GM18519 (cell line): ENCODE results near the gene HOXA3.

Experiments used
- ATAC-seq: cut with Tn5 transposase; IDR thresholded peaks from one replicate; pipeline ENCODE4 v1.9.1; 2021; ENCODE audit warnings: mild to moderate bottlenecking, moderate library complexity; ENCODE audit not compliant: unreplicated experiment, low FRiP score

The HOXA3 gene

DNA sequence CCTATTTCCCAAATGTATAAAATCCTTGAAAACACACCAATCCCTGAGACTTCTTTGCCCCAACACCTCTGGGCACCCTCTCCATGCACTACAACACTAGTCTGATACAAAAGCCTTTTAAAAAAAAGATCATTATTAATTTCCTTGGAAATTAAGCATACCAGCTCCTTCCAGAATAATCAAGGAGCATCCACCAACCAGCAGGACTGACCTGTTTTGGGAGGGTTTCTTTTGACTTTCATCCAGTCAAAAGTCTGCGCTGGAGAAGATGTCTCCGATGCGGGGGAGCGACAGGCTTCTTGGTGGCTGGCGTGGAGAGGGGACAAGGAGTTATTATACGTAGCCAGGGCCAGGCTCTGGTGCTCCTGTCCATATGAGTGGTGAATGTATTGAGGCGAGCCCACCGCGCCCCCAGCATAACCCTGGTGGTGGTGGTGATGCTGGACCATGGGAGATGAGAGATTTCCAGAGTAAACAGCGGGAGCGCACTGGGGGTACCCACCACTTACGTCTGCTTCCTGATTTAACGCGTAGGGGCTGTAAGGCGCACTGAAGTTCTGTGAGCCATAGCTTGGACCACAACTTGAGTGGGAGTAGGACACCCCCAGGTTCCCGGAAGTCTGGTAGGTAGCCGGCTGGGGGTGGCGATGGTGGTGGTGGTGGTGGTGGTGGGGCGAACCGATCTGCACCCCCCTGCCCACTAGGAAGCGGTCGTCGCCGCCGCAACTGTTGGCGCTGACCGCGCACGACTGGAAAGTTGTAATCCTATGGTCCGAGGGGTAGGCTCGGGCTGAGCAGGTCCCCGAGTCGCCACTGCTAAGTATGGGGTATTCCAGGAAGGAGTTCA is 57.1 kb downstream of the HOXA3 start:
- ATAC-seq, result no peak

GRCh38 chr7:27094304-27095049 is 57.9 kb downstream of the HOXA3 start:
- ATAC-seq, result no peak

DNA sequence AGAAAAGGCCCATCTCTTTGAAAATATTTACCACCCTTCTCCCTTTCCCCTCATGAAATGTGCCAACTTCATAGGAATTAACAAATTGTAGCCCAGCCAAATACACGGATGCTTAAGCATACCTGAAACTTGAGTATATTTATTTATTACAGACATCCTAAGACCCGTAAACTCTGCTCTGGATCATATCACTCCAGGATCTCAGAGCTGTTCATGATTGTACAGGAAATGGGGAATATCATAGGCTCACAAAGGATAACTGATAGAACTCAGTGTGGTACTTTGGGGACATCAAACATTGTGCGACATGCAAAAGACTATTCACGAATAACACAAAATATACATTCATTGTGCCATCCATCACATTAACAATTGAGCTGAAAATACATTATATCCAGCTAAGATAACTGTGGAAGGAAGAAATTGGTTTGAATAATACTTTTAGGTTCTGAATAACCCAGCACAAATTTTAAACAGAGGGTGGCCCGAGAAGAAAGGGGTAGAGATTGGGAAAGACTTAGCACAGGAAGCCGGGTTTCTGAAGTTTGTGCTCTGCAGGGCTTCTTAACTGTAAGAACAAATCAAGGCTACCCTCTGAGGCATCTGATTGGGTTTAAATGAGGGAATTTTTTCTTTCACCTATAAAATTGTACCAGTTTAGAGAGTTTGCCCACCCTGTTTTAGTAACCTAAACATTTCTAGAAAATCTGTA is 59.0 kb downstream of the HOXA3 start:
- no peak for ATAC-seq

DNA sequence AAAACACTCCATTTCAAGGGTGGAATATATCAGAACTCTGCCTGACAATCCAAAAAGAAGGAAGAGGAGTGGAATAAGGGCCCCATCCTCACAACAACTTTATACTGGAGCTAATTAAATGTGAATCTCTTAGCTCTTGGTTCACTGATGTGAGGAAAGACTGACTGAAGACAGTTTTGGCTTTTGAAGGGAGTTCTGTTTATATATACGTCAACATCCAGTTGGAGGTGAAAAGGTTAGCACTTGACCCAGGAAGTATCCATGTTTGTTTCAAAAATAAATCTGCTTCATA is 59.6 kb downstream of the HOXA3 start:
- no peak for ATAC-seq

GRCh38 chr7:27091941-27092818 is 60.2 kb downstream of the HOXA3 start:
- no peak for ATAC-seq

DNA sequence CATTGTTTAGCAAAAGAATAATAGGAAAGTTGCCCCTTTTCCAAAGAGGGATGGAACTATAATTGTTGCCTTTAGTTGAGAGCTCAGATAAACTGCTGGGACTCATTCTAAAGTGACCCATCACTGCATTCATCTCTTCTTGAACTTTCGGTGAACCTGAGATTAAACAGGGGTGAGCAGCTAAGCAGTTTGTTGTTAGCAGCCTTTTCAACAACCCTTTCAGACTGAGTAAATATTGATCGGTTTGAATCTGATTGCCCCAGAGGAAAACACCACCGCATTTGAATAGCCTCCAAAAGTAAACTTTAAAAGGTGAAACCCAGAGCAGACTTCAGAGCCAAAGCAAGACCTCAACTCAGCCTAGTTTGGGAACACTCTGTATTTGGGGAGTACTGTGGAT is 61.3 kb downstream of the HOXA3 start:
- ATAC-seq, result no peak

DNA sequence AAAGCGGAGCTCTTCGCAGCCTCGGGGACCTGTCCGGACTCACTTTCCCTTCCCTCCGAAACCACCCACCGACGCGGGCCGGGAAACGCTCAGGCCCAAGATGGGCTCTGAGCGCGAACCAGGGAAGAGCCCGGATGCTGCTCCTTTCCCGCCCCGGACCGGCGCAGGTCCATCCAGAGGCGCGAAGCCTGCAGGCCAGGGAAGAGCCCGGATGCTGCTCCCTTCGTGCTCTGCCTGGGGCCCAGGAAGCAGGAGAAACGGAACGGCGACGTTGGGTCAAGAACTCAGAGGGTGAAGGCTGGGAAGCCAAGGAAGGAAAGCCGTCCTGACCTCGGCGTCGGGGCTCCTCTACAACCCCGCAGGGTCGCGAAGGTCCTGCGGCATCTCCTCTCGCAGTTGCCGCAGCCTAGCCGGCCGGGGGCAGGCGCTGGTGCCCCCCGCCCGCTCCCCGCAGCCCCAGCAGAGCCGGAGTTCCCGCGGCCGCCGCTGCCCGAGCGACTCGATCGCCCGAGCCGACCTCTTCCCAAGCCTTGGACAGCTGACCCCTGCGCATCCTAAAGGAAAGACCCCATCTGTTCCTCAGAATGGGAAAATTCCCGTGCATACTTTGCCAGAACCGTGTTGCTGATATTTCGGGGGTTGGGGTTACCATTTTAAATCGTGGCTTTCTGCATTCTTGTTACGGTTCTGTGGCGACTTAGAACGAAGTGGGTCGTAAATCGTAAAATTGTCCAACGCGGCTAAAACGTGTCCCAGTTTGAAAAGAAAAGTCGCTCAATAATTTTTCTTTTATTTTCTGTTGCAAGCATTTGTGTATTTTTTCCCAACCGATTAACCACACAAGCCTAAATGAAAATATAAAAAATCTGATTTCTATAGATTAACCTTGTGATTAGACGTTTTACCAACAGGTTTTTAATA is 64.1 kb downstream of the HOXA3 start:
- no peak for ATAC-seq

- no peak for ATAC-seq
Observed at GRCh38 chr7:27083646-27084045, 68.7 kb downstream of the HOXA3 start.

- no peak for ATAC-seq
Observed at GRCh38 chr7:27082171-27082570, 70.2 kb downstream of the HOXA3 start.

GRCh38 chr7:27080844-27081436 is 71.4 kb downstream of the HOXA3 start:
- no peak for ATAC-seq

- no peak for ATAC-seq
Observed at GRCh38 chr7:27079234-27079975, 73.0 kb downstream of the HOXA3 start.

DNA sequence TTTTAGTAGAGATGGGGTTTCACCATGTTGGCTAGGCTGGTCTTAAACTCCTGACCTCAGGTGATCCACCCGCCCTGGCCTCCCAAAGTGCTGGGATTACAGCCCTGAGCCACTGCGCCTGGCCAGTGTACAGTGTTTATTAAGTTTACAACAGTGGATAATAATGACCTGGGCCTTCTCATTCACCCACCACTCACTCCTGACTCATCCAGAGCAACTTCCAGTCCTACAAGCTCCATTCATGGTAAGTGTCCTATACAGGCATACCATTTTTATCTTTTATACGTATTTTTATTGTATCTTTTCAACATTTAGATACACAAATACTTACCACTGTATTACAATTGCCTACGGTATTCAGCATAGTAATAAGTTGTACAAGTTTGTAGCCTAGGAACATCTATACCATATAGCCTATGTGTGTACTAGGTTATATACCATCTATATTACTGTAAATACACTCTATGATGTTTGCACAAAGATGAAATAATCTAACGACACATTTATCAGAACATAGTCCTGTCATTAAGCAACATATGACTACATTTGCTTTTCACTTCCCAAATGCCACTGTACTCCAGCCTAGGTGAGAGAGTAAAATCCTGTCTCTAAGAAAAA is 73.7 kb downstream of the HOXA3 start:
- no peak for ATAC-seq

DNA sequence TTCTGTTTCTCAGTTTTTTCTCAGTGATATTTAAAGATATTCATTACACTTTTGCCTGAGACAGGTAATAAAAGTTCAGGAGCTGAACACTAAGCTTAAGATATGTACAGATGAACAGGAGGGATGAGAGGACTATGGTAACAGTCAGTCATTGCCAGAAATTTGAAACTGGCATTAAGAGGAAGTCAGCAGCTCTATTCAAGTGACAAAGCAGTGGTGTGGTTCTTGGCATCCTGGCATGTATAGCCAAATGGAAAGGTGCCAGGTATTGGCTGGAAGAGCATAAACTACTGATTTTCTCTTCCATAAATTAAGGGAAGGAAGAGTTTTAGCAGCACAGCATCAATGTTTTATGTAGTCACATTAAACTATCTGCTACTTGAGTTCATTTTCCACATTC is 79.3 kb downstream of the HOXA3 start:
- no peak for ATAC-seq

DNA sequence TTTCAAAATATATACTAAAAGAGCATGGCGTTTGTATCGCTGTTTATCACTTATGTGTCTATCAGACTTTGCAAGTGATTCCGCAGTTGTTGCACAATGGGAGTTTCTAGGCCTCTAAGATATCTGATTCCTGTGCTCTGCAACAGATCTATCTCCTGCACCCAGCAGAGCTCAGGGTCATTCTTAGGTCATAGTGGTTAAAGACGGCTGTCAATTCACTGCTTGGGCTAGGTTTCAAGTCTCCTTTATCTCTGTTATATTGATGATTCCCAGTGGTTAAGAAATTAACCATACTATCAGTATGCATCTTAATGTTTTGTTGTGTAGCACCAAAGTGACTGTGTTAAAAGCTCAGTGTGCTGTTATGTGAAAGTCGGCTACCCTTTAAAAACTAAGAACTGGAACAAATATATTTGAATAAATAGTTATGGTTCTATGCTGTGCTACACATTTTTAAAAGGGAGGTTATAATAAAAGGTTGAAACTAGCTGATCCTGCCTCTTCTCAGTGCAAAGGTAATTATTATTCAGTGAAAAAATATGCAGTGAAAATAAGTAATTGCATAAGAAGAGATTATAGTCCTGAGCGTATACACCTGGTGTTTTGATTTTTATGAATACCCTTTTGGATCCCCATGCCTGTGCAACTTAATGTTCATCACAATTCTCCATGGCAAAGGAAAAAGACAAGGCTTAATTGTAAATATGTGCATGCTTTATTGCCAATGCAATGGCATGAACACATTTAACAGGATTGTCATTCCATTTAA is 80.6 kb downstream of the HOXA3 start:
- ATAC-seq, result no peak

- ATAC-seq, result no peak
Observed at GRCh38 chr7:27068259-27068658, 84.1 kb downstream of the HOXA3 start.

DNA sequence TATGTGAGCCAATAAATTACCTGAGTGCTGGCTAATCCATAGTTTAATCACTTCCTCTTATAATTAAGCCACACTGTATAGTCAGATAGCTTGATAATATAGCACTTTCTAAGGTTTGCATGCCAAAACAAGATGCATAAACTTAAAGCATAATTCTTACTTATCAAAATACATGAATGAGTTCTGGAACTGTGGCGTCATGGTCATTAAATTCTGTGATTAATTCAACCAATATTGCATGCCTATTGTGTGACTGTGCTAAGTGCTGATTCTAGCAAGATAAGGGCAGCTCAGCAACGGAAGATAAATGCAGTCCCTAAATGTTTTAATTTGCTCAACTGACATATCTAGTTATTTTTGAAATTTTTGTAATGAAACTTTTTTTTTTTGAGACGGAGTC is 86.2 kb downstream of the HOXA3 start:
- no peak for ATAC-seq

DNA sequence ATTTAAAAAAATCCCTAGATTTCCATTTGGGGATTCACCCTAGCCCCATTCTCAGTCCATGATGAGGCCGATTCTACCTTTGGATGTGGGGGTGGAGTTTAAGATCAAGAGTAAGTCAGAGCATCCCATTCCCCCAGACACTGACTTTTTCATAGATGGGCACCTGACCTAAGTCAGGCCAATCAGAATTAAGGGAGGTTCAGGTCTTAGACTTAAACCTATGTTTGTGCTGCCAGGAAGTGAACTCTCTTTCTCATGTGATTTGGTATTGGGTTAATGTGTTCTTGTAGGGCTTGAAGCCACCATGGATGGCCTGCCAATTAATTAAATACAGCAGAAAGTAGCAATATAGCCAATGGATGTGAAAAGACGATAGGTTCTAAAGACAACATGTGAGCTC is 86.7 kb downstream of the HOXA3 start:
- ATAC-seq, result no peak
